ENCODE data around the gene METTL4. TPM values are rescaled to one million over a fixed set of nuclear protein-coding genes. Genes with fewer than 3 reads are reported as not detected.

Gene METTL4, protein sequence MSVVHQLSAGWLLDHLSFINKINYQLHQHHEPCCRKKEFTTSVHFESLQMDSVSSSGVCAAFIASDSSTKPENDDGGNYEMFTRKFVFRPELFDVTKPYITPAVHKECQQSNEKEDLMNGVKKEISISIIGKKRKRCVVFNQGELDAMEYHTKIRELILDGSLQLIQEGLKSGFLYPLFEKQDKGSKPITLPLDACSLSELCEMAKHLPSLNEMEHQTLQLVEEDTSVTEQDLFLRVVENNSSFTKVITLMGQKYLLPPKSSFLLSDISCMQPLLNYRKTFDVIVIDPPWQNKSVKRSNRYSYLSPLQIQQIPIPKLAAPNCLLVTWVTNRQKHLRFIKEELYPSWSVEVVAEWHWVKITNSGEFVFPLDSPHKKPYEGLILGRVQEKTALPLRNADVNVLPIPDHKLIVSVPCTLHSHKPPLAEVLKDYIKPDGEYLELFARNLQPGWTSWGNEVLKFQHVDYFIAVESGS
- 7.1 and 7.4 TPM in 2 replicates for polyA plus RNA-seq

DNA sequence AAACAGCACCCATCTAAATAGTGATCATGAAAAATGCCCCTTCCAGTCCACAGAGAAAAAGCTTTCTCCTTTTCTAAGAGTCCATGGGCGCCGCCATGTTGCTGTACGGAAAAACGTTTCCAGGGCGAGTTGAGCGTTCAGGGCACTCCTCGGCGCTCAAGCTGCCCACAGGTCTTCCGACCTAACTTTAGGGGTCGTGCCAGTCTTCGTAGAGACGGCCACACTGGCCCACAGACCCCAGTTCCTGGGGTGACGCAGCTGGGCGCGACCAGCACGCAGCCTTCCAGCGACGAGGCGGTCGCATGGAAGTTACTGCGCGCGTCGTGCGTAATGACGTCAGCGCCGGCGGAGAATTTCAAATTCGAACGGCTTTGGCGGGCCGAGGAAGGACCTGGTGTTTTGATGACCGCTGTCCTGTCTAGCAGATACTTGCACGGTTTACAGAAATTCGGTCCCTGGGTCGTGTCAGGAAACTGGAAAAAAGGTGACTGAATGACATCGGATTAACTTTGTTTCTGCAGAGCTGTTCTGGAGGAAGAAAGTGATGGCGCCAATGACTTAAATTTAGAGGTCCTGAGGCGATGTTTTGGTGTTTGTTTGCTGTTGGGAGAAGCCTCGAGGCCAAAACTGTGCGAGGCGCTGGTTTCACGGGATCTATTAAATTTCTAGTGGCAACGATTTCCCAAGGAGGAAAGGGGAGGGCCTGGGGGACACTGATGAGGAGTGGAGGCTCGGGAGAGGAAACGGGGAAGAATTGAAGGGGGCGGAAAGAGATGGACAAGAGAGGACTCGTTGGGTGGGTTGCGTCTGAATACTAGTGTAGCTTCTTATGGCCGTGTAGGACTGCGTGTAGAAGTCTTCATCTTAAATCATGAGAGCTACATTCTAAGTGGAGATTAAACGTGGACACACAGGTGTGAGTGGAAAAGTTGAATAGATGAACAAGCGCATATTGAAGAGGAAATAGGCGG is at the start of gene METTL4, which contains the start of gene NDC80:
Gene METTL4, minus strand, starts transcription at position 306 of the 971 bp plus-strand sequence. CDS start 4,289 bp downstream, outside the sequence.
Gene NDC80, plus strand, starts transcription at position 358 of the 971 bp plus-strand sequence. CDS start 1,429 bp downstream, outside the sequence.

Other genes starting within 250 kb of the METTL4 start
- gene NDC80, start 52 bp upstream of the METTL4 start, polyA plus RNA-seq = 0.39 TPM in 1 of 2 replicates, not detected in the other
- 21.6 and 27.2 TPM in 2 replicates for gene SMCHD1, start 84.2 kb upstream of the METTL4 start, polyA plus RNA-seq